Smooth muscle cell (in vitro differentiated cells): ENCODE measurements around the gene ACP7. TPM values are rescaled to one million over a fixed set of nuclear protein-coding genes. Genes with fewer than 3 reads are reported as not detected.

Experiments
- DNase-seq: peaks from one replicate; lab custom pipeline; 2025; ENCODE audit not compliant: unreplicated experiment; lab: John Stamatoyannopoulos, UW
- H2AFZ ChIP-seq: fragments of 200-600 bp; sonication (generic); 2 replicates; pipeline ENCODE4 v1.6.0; 2016; ENCODE audit warnings: antibody characterized with exemption, low read depth, mild to moderate bottlenecking
- H3F3A ChIP-seq: fragments of 200-600 bp; sonication (generic); 2 replicates; pipeline ENCODE4 v1.6.0; 2017; ENCODE audit warnings: antibody characterized with exemption, low read depth
- H3K27ac ChIP-seq: fragments of 200-600 bp; sonication (generic); 2 replicates; pipeline ENCODE4 v1.5.1; 2016; ENCODE audit warnings: low read depth, mild to moderate bottlenecking
- H3K27me3 ChIP-seq: fragments of 200-600 bp; sonication (generic); 2 replicates; pipeline ENCODE4 v1.6.1; 2016; ENCODE audit warnings: low read depth, mild to moderate bottlenecking
- H3K36me3 ChIP-seq: fragments of 200-600 bp; sonication (generic); 2 replicates; pipeline ENCODE4 v1.5.1; 2016; ENCODE audit warnings: low read depth
- H3K4me1 ChIP-seq: fragments of 200-600 bp; sonication (generic); 2 replicates; pipeline ENCODE4 v1.5.1; 2016; ENCODE audit warnings: low read depth
- H3K4me2 ChIP-seq: fragments of 200-600 bp; sonication (generic); 2 replicates; pipeline ENCODE4 v1.6.0; 2016; ENCODE audit warnings: mild to moderate bottlenecking
- H3K4me3 ChIP-seq: fragments of 200-600 bp; sonication (generic); 2 replicates; pipeline ENCODE4 v1.5.1; 2016; ENCODE audit warnings: mild to moderate bottlenecking
- H3K79me2 ChIP-seq: fragments of 200-600 bp; sonication (generic); 2 replicates; pipeline ENCODE4 v1.6.0; 2016; ENCODE audit warnings: low read depth, mild to moderate bottlenecking
- H3K9ac ChIP-seq: fragments of 200-600 bp; sonication (generic); 2 replicates; pipeline ENCODE4 v1.6.0; 2016; ENCODE audit warnings: low read depth
- H3K9me3 ChIP-seq: fragments of 200-600 bp; sonication (generic); replicated peaks from 2 replicates; pipeline ENCODE4 v1.5.1; 2016; ENCODE audit warnings: low read depth
- H4K20me1 ChIP-seq: fragments of 200-600 bp; sonication (generic); 2 replicates; pipeline ENCODE4 v1.6.0; 2016; ENCODE audit warnings: low read depth
- WGBS: methylation state at CpG from one replicate; pipeline ENCODE4 v1.1.7; 2016; ENCODE audit warnings: low lambda C conversion rate; 5-methylcytosine and 5-hydroxymethylcytosine counted together
- polyA plus RNA-seq: library from polyadenylated mRNA; unstranded; fragments of >200 nt; fragmentation: Nextera tagmentation; extraction: Ambion mirVana; gene quantifications from 2 replicates; pipeline ENCODE4 v1.2.1, GENCODE V29; 2016
- total RNA-seq: library from RNA; depleted of rRNA; stranded (reverse); fragments of >200 nt; gene quantifications from 2 replicates; pipeline ENCODE4 v1.2.3, GENCODE V29; 2014
- TF ChIP-seq, protein P1 (sequence below): fragments of 200-600 bp; sonication (generic); IDR thresholded peaks from 2 replicates; pipeline ENCODE4 v1.5.1; 2017; ENCODE audit warnings: borderline replicate concordance, mild to moderate bottlenecking, antibody characterized with exemption; ENCODE audit not compliant: insufficient read depth, poor library complexity, severe bottlenecking

The ACP7 gene
- total and polyA plus RNA-seq, 2 experiments from 2014 or later = 2.2 TPM; not detected in 1

- Histone ChIP-seq H3K9ac (no peak overlapping the region), H3K4me1 (peaks cover 15% of the 10 kb centered on the region), H3K4me3 (no peak overlapping the region), H3K36me3 (no peaks in the 10 kb centered on the region), H3K4me2 (no peak overlapping the region), H3F3A (no peaks in the 10 kb centered on the region), H3K27me3 (no peaks in the 10 kb centered on the region), H3K27ac (no peak overlapping the region), H3K79me2 (peaks cover 85% of the 10 kb centered on the region), H2AFZ (no peak overlapping the region), H4K20me1 (peaks cover 93% of the 10 kb centered on the region), H3K9me3 (no peaks in the 10 kb centered on the region)
- TF ChIP-seq, protein P1, sequence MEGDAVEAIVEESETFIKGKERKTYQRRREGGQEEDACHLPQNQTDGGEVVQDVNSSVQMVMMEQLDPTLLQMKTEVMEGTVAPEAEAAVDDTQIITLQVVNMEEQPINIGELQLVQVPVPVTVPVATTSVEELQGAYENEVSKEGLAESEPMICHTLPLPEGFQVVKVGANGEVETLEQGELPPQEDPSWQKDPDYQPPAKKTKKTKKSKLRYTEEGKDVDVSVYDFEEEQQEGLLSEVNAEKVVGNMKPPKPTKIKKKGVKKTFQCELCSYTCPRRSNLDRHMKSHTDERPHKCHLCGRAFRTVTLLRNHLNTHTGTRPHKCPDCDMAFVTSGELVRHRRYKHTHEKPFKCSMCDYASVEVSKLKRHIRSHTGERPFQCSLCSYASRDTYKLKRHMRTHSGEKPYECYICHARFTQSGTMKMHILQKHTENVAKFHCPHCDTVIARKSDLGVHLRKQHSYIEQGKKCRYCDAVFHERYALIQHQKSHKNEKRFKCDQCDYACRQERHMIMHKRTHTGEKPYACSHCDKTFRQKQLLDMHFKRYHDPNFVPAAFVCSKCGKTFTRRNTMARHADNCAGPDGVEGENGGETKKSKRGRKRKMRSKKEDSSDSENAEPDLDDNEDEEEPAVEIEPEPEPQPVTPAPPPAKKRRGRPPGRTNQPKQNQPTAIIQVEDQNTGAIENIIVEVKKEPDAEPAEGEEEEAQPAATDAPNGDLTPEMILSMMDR = no peak
- WGBS = 71% methylated on average over 7 of the region's 7 CpGs
- DNase-seq = no peak
Observed at GRCh38 chr19:39146686-39147450, 62.7 kb downstream of the ACP7 start.

GRCh38 chr19:39147480-39147879 lies 63.3 kb downstream of the ACP7 start:
- Histone ChIP-seq H3K9me3 (no peaks in the 10 kb centered on the region), H3K4me1 (peaks cover 15% of the 10 kb centered on the region), H3K36me3 (no peaks in the 10 kb centered on the region), H2AFZ (no peak overlapping the region), H4K20me1 (peaks cover 92% of the 10 kb centered on the region), H3K4me2 (no peak overlapping the region), H3K4me3 (no peak overlapping the region), H3F3A (no peaks in the 10 kb centered on the region), H3K27ac (no peak overlapping the region), H3K27me3 (no peaks in the 10 kb centered on the region), H3K79me2 (peaks cover 84% of the 10 kb centered on the region), H3K9ac (no peak overlapping the region)
- no peak for DNase-seq
- 83% methylated on average over 3 of the region's 3 CpGs for WGBS
- TF ChIP-seq, protein P1 = no peak

DNA sequence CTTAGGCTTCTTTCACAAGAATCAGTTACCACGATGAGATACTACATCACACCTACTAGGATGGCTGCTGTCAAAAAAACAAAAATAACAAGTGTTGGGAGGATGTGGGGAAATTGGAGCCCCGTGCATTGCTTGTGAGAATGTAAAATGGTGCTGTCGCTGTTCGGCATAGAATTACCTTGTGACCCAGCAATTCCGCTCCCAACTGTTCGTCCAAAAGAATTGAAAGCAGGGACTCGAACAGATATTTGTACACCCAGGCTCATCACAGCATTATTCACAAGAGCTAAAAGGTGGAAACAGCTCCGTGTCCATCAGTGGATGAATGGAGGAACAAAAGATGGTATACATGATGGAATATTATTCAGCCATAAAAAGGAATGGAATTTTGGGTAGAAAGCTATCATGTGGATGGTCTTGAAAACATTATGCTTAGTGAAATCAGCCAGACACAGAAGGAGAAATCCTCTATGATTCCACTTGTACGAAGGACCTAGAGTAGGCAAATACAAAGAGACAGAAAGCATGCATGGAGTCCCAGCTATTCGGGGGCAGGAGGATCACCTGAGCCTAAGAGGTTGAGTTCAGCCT lies 64.9 kb downstream of the ACP7 start:
- H3K4me3 ChIP-seq = no peak overlapping the region
- H2AFZ ChIP-seq = no peak overlapping the region
- TF ChIP-seq, protein P1 = no peak
- no peaks in the 10 kb centered on the region for H3K27me3 ChIP-seq
- peaks cover 71% of the 10 kb centered on the region for H3K79me2 ChIP-seq
- H4K20me1 ChIP-seq = peaks cover 87% of the 10 kb centered on the region
- no peak for DNase-seq
- no peaks in the 10 kb centered on the region for H3F3A ChIP-seq
- no peak overlapping the region for H3K4me2 ChIP-seq
- H3K36me3 ChIP-seq = no peaks in the 10 kb centered on the region
- no peaks in the 10 kb centered on the region for H3K9me3 ChIP-seq
- WGBS = 98% methylated on average over 10 of the region's 10 CpGs
- peaks cover 17% of the 10 kb centered on the region for H3K4me1 ChIP-seq
- no peak overlapping the region for H3K9ac ChIP-seq
- no peak overlapping the region for H3K27ac ChIP-seq
